A549 (cell line): ENCODE data around the gene IFNB1. TPM values are rescaled to one million over a fixed set of nuclear protein-coding genes. Genes with fewer than 3 reads are reported as not detected.

Source experiments
- ATAC-seq, 2 experiments: fragments of 200-7000 bp in 1 of 2; fragments of >200 bp in 1 of 2; cut with Nextera tagmentation in 1 of 2; cut with Tn5 transposase in 1 of 2; 3 replicates each; pipeline versions ENCODE4 v1.8.0 to v1.9.1; 2018 to 2020; ENCODE audit warnings: mild to moderate bottlenecking in 1 of 2, moderate library complexity in 1 of 2
- CTCF ChIA-PET: fragments of 300-600 bp; sonication (Branson Sonifier 250); formaldehyde crosslinking; extraction: SDS; loops from one replicate; lab custom pipeline; 2021; ENCODE audit warnings: antibody characterized with exemption, inconsistent platforms; lab: Yijun Ruan, JAX
- POLR2A ChIA-PET: fragments of 350-600 bp; formaldehyde crosslinking; extraction: SDS; loops from one replicate; lab custom pipeline; 2021; ENCODE audit warnings: antibody characterized with exemption, inconsistent platforms; lab: Yijun Ruan, JAX
- DNase-seq, 2 experiments: peaks; one replicate each; pipeline versions ENCODE4 v3.0.0 to v3.0.0-alpha.2; 2011 to 2016; ENCODE audit warnings: low read depth in 1 of 2, low spot score in 1 of 2
- FAIRE-seq: peaks from 2 replicates; lab custom pipeline; 2011; peaks lifted over from hg19 to GRCh38; lab: Jason Lieb, UNC
- H3K27ac ChIP-seq, 2 experiments: fragments of >200 bp; sonication (Bioruptor Twin); formaldehyde crosslinking; 3 replicates each; pipeline ENCODE4 v1.5.1; 2016 to 2017
- H3K4me1 ChIP-seq: fragments of >200 bp; sonication (Bioruptor Twin); formaldehyde crosslinking; 3 replicates; pipeline ENCODE4 v1.6.1; 2016
- H3K4me2 ChIP-seq: fragments of >200 bp; sonication (Bioruptor Twin); formaldehyde crosslinking; 3 replicates; pipeline ENCODE4 v1.6.1; 2016
- H3K4me3 ChIP-seq: fragments of >200 bp; sonication (Bioruptor Twin); formaldehyde crosslinking; 3 replicates; pipeline ENCODE4 v1.5.1; 2016
- H3K9me3 ChIP-seq: fragments of >200 bp; sonication (Bioruptor Twin); formaldehyde crosslinking; 3 replicates; pipeline ENCODE4 v1.6.1; 2016
- BHLHE40 ChIP-seq: IDR thresholded peaks from 2 replicates; pipeline ENCODE4 v1.6.1; 2012; ENCODE audit warnings: low read depth, low read length, inconsistent platforms
- CBX8 ChIP-seq: fragments of 200-600 bp; sonication (generic); IDR thresholded peaks from 2 replicates; pipeline ENCODE4 v1.6.1; 2016
- CEBPB ChIP-seq, 2 experiments: fragments of >200 bp in 1 of 2; sonication (Bioruptor Twin) in 1 of 2; formaldehyde crosslinking in 1 of 2; IDR thresholded peaks; 2 replicates each; pipeline ENCODE4 v1.6.1; 2012 to 2016
- CHD2 ChIP-seq: fragments of 150-350 bp; IDR thresholded peaks from 2 replicates; pipeline ENCODE4 v1.6.1; 2014; ENCODE audit warnings: low read length; ENCODE audit not compliant: partially characterized antibody
- CHD4 ChIP-seq: fragments of 200-600 bp; sonication (generic); IDR thresholded peaks from 2 replicates; pipeline ENCODE4 v1.6.1; 2016; ENCODE audit warnings: antibody characterized with exemption, mild to moderate bottlenecking, borderline replicate concordance
- EHF ChIP-seq: fragments of 250-450 bp; sonication (Bioruptor Pico); IDR thresholded peaks from 2 replicates; pipeline ENCODE4 v1.5.0; 2020; ENCODE audit warnings: mild to moderate bottlenecking
- EP300 ChIP-seq, 2 experiments: fragments of >200 bp; sonication (Bioruptor Twin); formaldehyde crosslinking; IDR thresholded peaks; 2 replicates in 1 of 2; 3 replicates in 1 of 2; pipeline ENCODE4 v1.6.1; 2016 to 2017
- GATA3 ChIP-seq: IDR thresholded peaks from 2 replicates; pipeline ENCODE4 v1.6.1; 2012; ENCODE audit warnings: borderline replicate concordance
- HDAC2 ChIP-seq: fragments of 200-600 bp; sonication (generic); IDR thresholded peaks from 2 replicates; pipeline ENCODE4 v1.6.1; 2016
- HES2 ChIP-seq: fragments of >200 bp; sonication (Bioruptor Twin); formaldehyde crosslinking; IDR thresholded peaks from 2 replicates; pipeline ENCODE4 v1.6.1; 2016
- HEYL ChIP-seq: fragments of 250-450 bp; sonication (Bioruptor Pico); IDR thresholded peaks from 2 replicates; pipeline ENCODE4 v1.8.0; 2021; ENCODE audit warnings: mild to moderate bottlenecking, moderate library complexity
- JUNB ChIP-seq: fragments of >200 bp; sonication (Bioruptor Twin); formaldehyde crosslinking; IDR thresholded peaks from 2 replicates; pipeline ENCODE4 v1.6.1; 2016
- KDM5A ChIP-seq: fragments of 200-600 bp; sonication (generic); IDR thresholded peaks from 2 replicates; pipeline ENCODE4 v1.6.1; 2016; ENCODE audit warnings: antibody characterized with exemption, mild to moderate bottlenecking
- MAX ChIP-seq: IDR thresholded peaks from 2 replicates; pipeline ENCODE4 v1.6.1; 2012
- POLR2A ChIP-seq: IDR thresholded peaks from 2 replicates; pipeline ENCODE4 v1.6.1; 2012; ENCODE audit warnings: mild to moderate bottlenecking, low read length
- POLR2AphosphoS2 ChIP-seq: conservative IDR thresholded peaks from 2 replicates; pipeline ENCODE4 v1.6.1; 2012; ENCODE audit warnings: low read length, improper control_type of control experiment, inconsistent platforms
- RCOR1 ChIP-seq: fragments of 150-350 bp; IDR thresholded peaks from 2 replicates; pipeline ENCODE4 v1.6.1; 2014; ENCODE audit warnings: antibody characterized with exemption, low read length, low read depth
- REST ChIP-seq: fragments of 200-600 bp; sonication (generic); IDR thresholded peaks from 2 replicates; pipeline ENCODE4 v1.6.1; 2016; ENCODE audit warnings: antibody characterized with exemption, mild to moderate bottlenecking, moderate library complexity
- RFX5 ChIP-seq: fragments of 450-650 bp; IDR thresholded peaks from 2 replicates; pipeline ENCODE4 v1.7.1; 2014; ENCODE audit warnings: antibody characterized with exemption, mild to moderate bottlenecking, moderate library complexity
- SREBF2 ChIP-seq: fragments of 450-650 bp; IDR thresholded peaks from 2 replicates; pipeline ENCODE4 v1.6.1; 2014; ENCODE audit warnings: mild to moderate bottlenecking, moderate library complexity
- TFCP2L1 ChIP-seq: fragments of 250-450 bp; sonication (Bioruptor Pico); IDR thresholded peaks from 2 replicates; pipeline ENCODE4 v1.5.0; 2021; ENCODE audit warnings: mild to moderate bottlenecking
- USF2 ChIP-seq: fragments of 450-650 bp; IDR thresholded peaks from 2 replicates; pipeline ENCODE4 v1.6.1; 2014; ENCODE audit warnings: antibody characterized with exemption
- ZC3H11A ChIP-seq: fragments of 450-650 bp; IDR thresholded peaks from 2 replicates; pipeline ENCODE4 v1.6.1; 2014; ENCODE audit warnings: antibody characterized with exemption, mild to moderate bottlenecking
- WGBS: methylation state at CpG from one replicate; pipeline ENCODE4 v1.1.6; 2017; ENCODE audit errors: missing lambda C conversion rate; 5-methylcytosine and 5-hydroxymethylcytosine counted together
- polyA plus RNA-seq, 4 experiments: library from polyadenylated mRNA; depleted of rRNA in 3 of 4; stranded (reverse); fragments of >200 nt; fragmentation: RNase III in 1 of 4; extraction: RNeasy Plus Mini Kit Qiagen cat#74134 plus additional on column Dnase treatment in 1 of 4; gene quantifications; 2 replicates in 3 of 4; 3 replicates in 1 of 4; pipeline ENCODE4 v1.2.3, GENCODE V29; 2011 to 2017
- TF ChIP-seq, protein P1 (sequence below): IDR thresholded peaks from 2 replicates; pipeline ENCODE4 v1.6.1; 2012
- TF ChIP-seq, protein P2 (sequence below): fragments of 150-350 bp; IDR thresholded peaks from 2 replicates; pipeline ENCODE4 v1.6.1; 2014; ENCODE audit warnings: low read depth, mild to moderate bottlenecking, low read length
- TF ChIP-seq, protein P3 (sequence below): IDR thresholded peaks from 2 replicates; pipeline ENCODE4 v1.6.1; 2012; ENCODE audit warnings: low read depth, borderline replicate concordance
- TF ChIP-seq, protein P4 (sequence below): fragments of >200 bp; sonication (Bioruptor Twin); formaldehyde crosslinking; IDR thresholded peaks from 3 replicates; pipeline ENCODE4 v1.5.1; 2016

IFNB1 gene
- polyA plus RNA-seq, 2 of the 4 experiments (the other 2 are of a cell fraction): not detected

DNA sequence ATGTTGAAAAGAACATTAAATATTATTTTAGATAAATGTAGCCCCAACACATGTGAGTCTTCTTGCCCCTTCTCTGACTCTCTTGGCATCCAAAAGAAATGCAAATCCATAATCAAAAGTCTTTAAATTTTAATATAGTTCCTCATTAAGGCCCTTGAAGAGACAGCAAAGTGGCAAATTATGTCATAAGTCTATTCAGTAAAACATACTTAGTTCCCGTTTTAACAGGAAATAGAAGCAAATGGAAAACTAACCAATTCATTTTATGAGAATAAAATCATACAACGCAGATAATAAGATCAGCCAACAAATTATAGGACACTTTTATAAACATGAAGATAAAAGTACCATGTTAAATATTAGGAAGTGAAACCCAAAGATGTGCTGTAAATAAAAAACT, 20.1 kb upstream of the IFNB1 start:
- Histone ChIP-seq H3K4me3 (no peak overlapping the region), H3K4me1 (peaks cover 9% of the 10 kb centered on the region; the same call in 1 of the 3 replicates), H3K4me2 (no peak overlapping the region), H3K27ac (no peak overlapping the region), H3K9me3 (no peaks in the 10 kb centered on the region)
- DNase-seq (no peak), FAIRE-seq (no peak), ATAC-seq (no peak)
- 93% methylated on average over 2 of the region's 2 CpGs for WGBS
- ChIA-PET CTCF (interaction anchor here (5.5 kb wide), 1 partner anchor 12 kb away, joined by 30 read pairs; no protein-coding TSS in a partner anchor), POLR2A (no interaction called here)
- TF ChIP-seq, protein P1, sequence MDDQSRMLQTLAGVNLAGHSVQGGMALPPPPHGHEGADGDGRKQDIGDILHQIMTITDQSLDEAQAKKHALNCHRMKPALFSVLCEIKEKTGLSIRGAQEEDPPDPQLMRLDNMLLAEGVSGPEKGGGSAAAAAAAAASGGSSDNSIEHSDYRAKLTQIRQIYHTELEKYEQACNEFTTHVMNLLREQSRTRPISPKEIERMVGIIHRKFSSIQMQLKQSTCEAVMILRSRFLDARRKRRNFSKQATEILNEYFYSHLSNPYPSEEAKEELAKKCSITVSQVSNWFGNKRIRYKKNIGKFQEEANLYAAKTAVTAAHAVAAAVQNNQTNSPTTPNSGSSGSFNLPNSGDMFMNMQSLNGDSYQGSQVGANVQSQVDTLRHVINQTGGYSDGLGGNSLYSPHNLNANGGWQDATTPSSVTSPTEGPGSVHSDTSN: no peak
- TF ChIP-seq CBX8: no peak
- no peak for TF ChIP-seq HES2
- TF ChIP-seq, protein P2, sequence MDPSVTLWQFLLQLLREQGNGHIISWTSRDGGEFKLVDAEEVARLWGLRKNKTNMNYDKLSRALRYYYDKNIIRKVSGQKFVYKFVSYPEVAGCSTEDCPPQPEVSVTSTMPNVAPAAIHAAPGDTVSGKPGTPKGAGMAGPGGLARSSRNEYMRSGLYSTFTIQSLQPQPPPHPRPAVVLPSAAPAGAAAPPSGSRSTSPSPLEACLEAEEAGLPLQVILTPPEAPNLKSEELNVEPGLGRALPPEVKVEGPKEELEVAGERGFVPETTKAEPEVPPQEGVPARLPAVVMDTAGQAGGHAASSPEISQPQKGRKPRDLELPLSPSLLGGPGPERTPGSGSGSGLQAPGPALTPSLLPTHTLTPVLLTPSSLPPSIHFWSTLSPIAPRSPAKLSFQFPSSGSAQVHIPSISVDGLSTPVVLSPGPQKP: no peak
- no peak for TF ChIP-seq CHD2
- TF ChIP-seq REST: no peak
- no peak for TF ChIP-seq JUNB
- TF ChIP-seq KDM5A: no peak
- TF ChIP-seq RCOR1: no peak
- TF ChIP-seq POLR2A: no peak
- TF ChIP-seq USF2: no peak
- TF ChIP-seq BHLHE40: no peak
- no peak for TF ChIP-seq HDAC2
- no peak for TF ChIP-seq EP300 (IDR thresholded peaks at IDR 0.05)
- TF ChIP-seq MAX: no peak

DNA sequence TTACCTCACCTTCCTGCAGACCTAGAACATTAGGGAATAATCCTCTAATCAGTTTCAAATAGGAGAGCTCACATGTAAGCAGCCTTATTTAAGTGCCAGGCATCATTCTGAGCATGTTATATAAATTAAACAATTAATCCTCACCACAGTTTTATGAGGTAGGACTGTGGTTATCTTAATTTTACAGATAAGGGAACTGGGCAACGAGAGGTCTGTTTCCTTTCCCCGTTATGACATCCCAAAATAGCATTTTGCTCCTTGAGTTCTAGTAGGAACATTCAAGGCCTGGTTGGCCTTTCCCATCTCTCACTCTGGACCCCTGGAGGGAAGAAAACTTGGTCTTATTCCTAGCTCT, 19.1 kb upstream of the IFNB1 start:
- CTCF ChIA-PET: interaction anchor here (1.5 to 5.5 kb wide), 2 partner anchors 13 to 741 kb away, joined by 3 to 30 read pairs; no protein-coding TSS in a partner anchor
- POLR2A ChIA-PET: no interaction called here
- Histone ChIP-seq H3K27ac (no peak overlapping the region; a peak in 1 of 6 replicates), H3K9me3 (no peaks in the 10 kb centered on the region), H3K4me1 (peaks cover 9% of the 10 kb centered on the region; the same call in 1 of the 3 replicates), H3K4me2 (no peak overlapping the region), H3K4me3 (no peak overlapping the region)
- WGBS: 88% methylated on average over 2 of the region's 2 CpGs
- no peak for TF ChIP-seq GATA3
- TF ChIP-seq, protein P3, sequence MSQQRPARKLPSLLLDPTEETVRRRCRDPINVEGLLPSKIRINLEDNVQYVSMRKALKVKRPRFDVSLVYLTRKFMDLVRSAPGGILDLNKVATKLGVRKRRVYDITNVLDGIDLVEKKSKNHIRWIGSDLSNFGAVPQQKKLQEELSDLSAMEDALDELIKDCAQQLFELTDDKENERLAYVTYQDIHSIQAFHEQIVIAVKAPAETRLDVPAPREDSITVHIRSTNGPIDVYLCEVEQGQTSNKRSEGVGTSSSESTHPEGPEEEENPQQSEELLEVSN: no peak
- no peak for TF ChIP-seq HES2
- no peak for TF ChIP-seq EHF (CRISPR knock-in tag)
- no peak for TF ChIP-seq SREBF2
- no peak for TF ChIP-seq TFCP2L1
- no peak for TF ChIP-seq POLR2A
- TF ChIP-seq POLR2AphosphoS2: no peak
- TF ChIP-seq HEYL (CRISPR knock-in tag): no peak
- TF ChIP-seq CHD4: no peak
- TF ChIP-seq RFX5: no peak
- TF ChIP-seq, protein P4, sequence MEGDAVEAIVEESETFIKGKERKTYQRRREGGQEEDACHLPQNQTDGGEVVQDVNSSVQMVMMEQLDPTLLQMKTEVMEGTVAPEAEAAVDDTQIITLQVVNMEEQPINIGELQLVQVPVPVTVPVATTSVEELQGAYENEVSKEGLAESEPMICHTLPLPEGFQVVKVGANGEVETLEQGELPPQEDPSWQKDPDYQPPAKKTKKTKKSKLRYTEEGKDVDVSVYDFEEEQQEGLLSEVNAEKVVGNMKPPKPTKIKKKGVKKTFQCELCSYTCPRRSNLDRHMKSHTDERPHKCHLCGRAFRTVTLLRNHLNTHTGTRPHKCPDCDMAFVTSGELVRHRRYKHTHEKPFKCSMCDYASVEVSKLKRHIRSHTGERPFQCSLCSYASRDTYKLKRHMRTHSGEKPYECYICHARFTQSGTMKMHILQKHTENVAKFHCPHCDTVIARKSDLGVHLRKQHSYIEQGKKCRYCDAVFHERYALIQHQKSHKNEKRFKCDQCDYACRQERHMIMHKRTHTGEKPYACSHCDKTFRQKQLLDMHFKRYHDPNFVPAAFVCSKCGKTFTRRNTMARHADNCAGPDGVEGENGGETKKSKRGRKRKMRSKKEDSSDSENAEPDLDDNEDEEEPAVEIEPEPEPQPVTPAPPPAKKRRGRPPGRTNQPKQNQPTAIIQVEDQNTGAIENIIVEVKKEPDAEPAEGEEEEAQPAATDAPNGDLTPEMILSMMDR: no peak
- no peak for TF ChIP-seq ZC3H11A
- TF ChIP-seq, protein P1: no peak
- no peak for TF ChIP-seq CEBPB (IDR thresholded peaks at IDR 0.05)
- no peak for ATAC-seq
- no peak for DNase-seq
- FAIRE-seq: no peak
